Measurements from ENCODE around the gene MKRN2OS. TPM values are rescaled to one million over a fixed set of nuclear protein-coding genes. Genes with fewer than 3 reads are reported as not detected.

Gene MKRN2OS
- total and polyA plus RNA-seq, 12 donors, result not detected

GRCh38 chr3:12566976-12567375 lies 21.7 kb upstream of the MKRN2OS start:
- Histone ChIP-seq H3K4me1 (replicated peaks in 1 of 2) (no peaks in the 10 kb centered on the region), H3K27me3 (no peaks in the 10 kb centered on the region), H3K9me3 (replicated peaks in 1 of 3) (no peaks in the 10 kb centered on the region), H3K4me3 (no peak overlapping the region), H3K36me3 (replicated peaks in 1 of 2) (peaks cover 0 to 28% of the 10 kb centered on the region in 2 donors), H3K27ac (no peak overlapping the region)
- TF ChIP-seq POLR2A (IDR thresholded peaks at IDR 0.05) (no peak), CTCF (IDR thresholded peaks at IDR 0.05) (no peak)
- intact Hi-C loops (cut with DNase I), result no loop called here
- DNase-seq, result no peak

GRCh38 chr3:12562451-12562850 lies 17.2 kb upstream of the MKRN2OS start:
- intact Hi-C loops (cut with DNase I), result no loop called here
- no peaks in the 10 kb centered on the region for H3K27me3 ChIP-seq
- H3K27ac ChIP-seq, result no peak overlapping the region
- no peak for TF ChIP-seq POLR2A (IDR thresholded peaks at IDR 0.05)
- TF ChIP-seq CTCF (IDR thresholded peaks at IDR 0.05), result no peak
- DNase-seq, result no peak
- H3K4me3 ChIP-seq, result no peak overlapping the region
- no peaks in the 10 kb centered on the region for H3K36me3 ChIP-seq (replicated peaks in 1 of 2)
- 60 to 89% (median 85%) methylated on average over 1 of the region's 1 CpG for WGBS, 4 donors
- peaks cover 9 to 31% of the 10 kb centered on the region in 2 donors for H3K4me1 ChIP-seq (replicated peaks in 1 of 2)
- H3K9me3 ChIP-seq (replicated peaks in 1 of 3), result no peaks in the 10 kb centered on the region

GRCh38 chr3:12561397-12561796 lies 16.1 kb upstream of the MKRN2OS start:
- H3K4me3 ChIP-seq, result no peak overlapping the region
- no peak overlapping the region for H3K27ac ChIP-seq
- TF ChIP-seq CTCF (IDR thresholded peaks at IDR 0.05) (no peak), POLR2A (IDR thresholded peaks at IDR 0.05) (no peak)
- intact Hi-C loops (cut with DNase I), result no loop called here
- H3K4me1 ChIP-seq (replicated peaks in 1 of 2), result peaks cover 9 to 31% of the 10 kb centered on the region in 2 donors
- no peaks in the 10 kb centered on the region for H3K9me3 ChIP-seq (replicated peaks in 1 of 3)
- no peak for DNase-seq
- no peaks in the 10 kb centered on the region for H3K36me3 ChIP-seq (replicated peaks in 1 of 2)
- 78 to 86% (median 81%) methylated on average over 2 of the region's 2 CpGs for WGBS, 4 donors
- H3K27me3 ChIP-seq, result no peaks in the 10 kb centered on the region

GRCh38 chr3:12560505-12561190 lies 15.3 kb upstream of the MKRN2OS start:
- WGBS, 4 donors, result 79 to 85% (median 84%) methylated on average over 5 of the region's 5 CpGs
- TF ChIP-seq CTCF (IDR thresholded peaks at IDR 0.05), result no peak
- no peak for TF ChIP-seq POLR2A (IDR thresholded peaks at IDR 0.05)
- Histone ChIP-seq H3K27ac (no peak overlapping the region), H3K36me3 (replicated peaks in 1 of 2) (no peaks in the 10 kb centered on the region), H3K9me3 (replicated peaks in 1 of 3) (no peaks in the 10 kb centered on the region), H3K4me3 (no peak overlapping the region), H3K27me3 (no peaks in the 10 kb centered on the region), H3K4me1 (replicated peaks in 1 of 2) (peaks cover 9 to 38% of the 10 kb centered on the region in 2 donors)
- DNase-seq, result no peak
- intact Hi-C loops (cut with DNase I), result no loop called here

Data from adrenal gland (tissue), 12 donors.